HFFc6 (cell line): ENCODE measurements around the gene MGAT3. TPM values are rescaled to one million over a fixed set of nuclear protein-coding genes. Genes with fewer than 3 reads are reported as not detected.

Source experiments
- DNase-seq: peaks from one replicate; pipeline ENCODE4 v3.0.0-alpha.2; 2018
- H3K27ac Mint-ChIP-seq: 2 replicates; pipeline ENCODE4 v1.8.0; 2020; ENCODE audit warnings: mild to moderate bottlenecking, mixed read lengths
- H3K27me3 Mint-ChIP-seq: 2 replicates; pipeline ENCODE4 v1.8.0; 2021; ENCODE audit warnings: mild to moderate bottlenecking, moderate library complexity, mixed read lengths; ENCODE audit not compliant: insufficient read depth
- H3K36me3 Mint-ChIP-seq: 2 replicates; pipeline ENCODE4 v1.8.0; 2021; ENCODE audit warnings: low read depth, mixed read lengths
- H3K4me1 Mint-ChIP-seq: 2 replicates; pipeline ENCODE4 v1.8.0; 2020; ENCODE audit warnings: low read depth, mixed read lengths
- H3K4me3 Mint-ChIP-seq: 2 replicates; pipeline ENCODE4 v1.8.0; 2020; ENCODE audit warnings: mild to moderate bottlenecking, moderate library complexity, mixed read lengths
- H3K9me3 Mint-ChIP-seq: 2 replicates; pipeline ENCODE4 v1.8.0; 2020; ENCODE audit warnings: mild to moderate bottlenecking, mixed read lengths
- CTCF ChIP-seq: fragments of 200-600 bp; sonication (generic); IDR thresholded peaks from 2 replicates; pipeline ENCODE4 v1.5.0; 2021; ENCODE audit warnings: antibody characterized with exemption, mild to moderate bottlenecking
- total RNA-seq, 6 experiments: library from RNA; stranded (reverse); fragmentation: NEBNext Ultra II Directional; extraction: Animal tissue kit (Norgen Biotek cat#: 25700); gene quantifications; 2 replicates in 1 of 6; 3 replicates in 5 of 6; pipeline ENCODE4 v1.2.3, GENCODE V29; 2021

The MGAT3 gene
- total RNA-seq, 6 experiments from 2014 or later, result not detected

- no peak for DNase-seq
These were observed 19.1 kb downstream of the MGAT3 start for GRCh38 chr22:39475902-39476301.

DNA sequence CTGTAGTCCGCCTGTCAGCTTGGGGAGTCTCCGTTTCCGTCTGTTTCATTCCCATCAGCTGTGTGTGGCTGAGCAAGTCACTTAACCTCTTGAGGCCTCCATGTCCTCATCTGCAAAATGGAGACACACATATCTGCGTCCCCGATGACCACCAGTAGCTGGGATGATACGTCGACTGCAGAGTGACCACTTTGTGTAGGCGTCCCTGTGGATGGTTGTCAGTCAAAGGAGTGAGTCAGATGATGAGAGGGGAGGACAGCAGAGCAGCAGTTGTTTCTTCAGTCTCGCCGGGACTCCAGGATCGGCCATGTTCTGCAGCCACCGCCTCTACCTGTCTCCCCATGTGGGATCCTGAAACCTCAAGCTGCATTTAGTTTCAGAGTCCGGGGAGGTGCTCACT lies 19.9 kb downstream of the MGAT3 start:
- no peak for TF ChIP-seq CTCF
- H3K36me3 Mint-ChIP-seq, result no peaks in the 10 kb centered on the region
- no peak overlapping the region for H3K4me3 Mint-ChIP-seq
- peaks cover 4% of the 10 kb centered on the region for H3K27me3 Mint-ChIP-seq
- DNase-seq, result no peak
- no peak overlapping the region for H3K27ac Mint-ChIP-seq
- peaks cover 37% of the 10 kb centered on the region for H3K4me1 Mint-ChIP-seq
- H3K9me3 Mint-ChIP-seq, result no peaks in the 10 kb centered on the region

More at GRCh38 chr22:39475902-39476301, 19.1 kb downstream of the MGAT3 start:
- Mint-ChIP-seq H3K4me1 (peaks cover 42% of the 10 kb centered on the region), H3K27me3 (peaks cover 3% of the 10 kb centered on the region), H3K4me3 (no peak overlapping the region), H3K27ac (peak overlapping the region; percentile 80; the same call in 1 of the 2 replicates), H3K9me3 (no peaks in the 10 kb centered on the region), H3K36me3 (no peaks in the 10 kb centered on the region)
- no peak for TF ChIP-seq CTCF

DNA sequence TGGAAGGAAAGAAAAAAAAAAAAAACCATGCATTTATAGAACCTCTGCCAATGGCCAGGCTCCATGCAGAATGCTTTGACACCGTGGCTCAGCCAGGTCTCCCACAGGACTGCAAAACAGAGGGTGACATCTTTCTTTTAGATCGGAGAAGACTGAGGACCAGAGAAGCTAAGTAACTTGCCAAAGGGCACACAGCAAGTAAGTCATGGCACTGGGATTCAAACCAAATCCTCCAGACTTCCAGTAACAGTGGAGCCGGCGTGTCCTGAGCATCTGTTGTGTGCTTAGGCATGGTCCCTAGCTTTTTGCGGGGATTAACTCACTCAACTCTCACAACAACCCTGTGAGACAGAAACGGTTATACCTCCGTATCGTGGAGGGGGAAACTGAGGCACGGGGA lies 20.7 kb downstream of the MGAT3 start:
- no peak overlapping the region for H3K27ac Mint-ChIP-seq
- DNase-seq, result no peak
- no peaks in the 10 kb centered on the region for H3K36me3 Mint-ChIP-seq
- H3K4me3 Mint-ChIP-seq, result no peak overlapping the region
- peaks cover 4% of the 10 kb centered on the region for H3K27me3 Mint-ChIP-seq
- no peaks in the 10 kb centered on the region for H3K9me3 Mint-ChIP-seq
- no peak for TF ChIP-seq CTCF
- H3K4me1 Mint-ChIP-seq, result peaks cover 29% of the 10 kb centered on the region

- DNase-seq, result no peak
- TF ChIP-seq CTCF, result no peak
- Mint-ChIP-seq H3K4me3 (no peak overlapping the region), H3K9me3 (no peaks in the 10 kb centered on the region), H3K4me1 (peaks cover 22% of the 10 kb centered on the region), H3K27me3 (peaks cover 4% of the 10 kb centered on the region), H3K36me3 (no peaks in the 10 kb centered on the region), H3K27ac (no peak overlapping the region)
These were observed 21.6 kb downstream of the MGAT3 start for GRCh38 chr22:39478441-39478850.

GRCh38 chr22:39479254-39479653 lies 22.4 kb downstream of the MGAT3 start:
- Mint-ChIP-seq H3K27ac (no peak overlapping the region), H3K4me3 (no peak overlapping the region), H3K9me3 (no peaks in the 10 kb centered on the region), H3K36me3 (no peaks in the 10 kb centered on the region), H3K4me1 (peaks cover 17% of the 10 kb centered on the region), H3K27me3 (peaks cover 4% of the 10 kb centered on the region)
- no peak for DNase-seq
- TF ChIP-seq CTCF, result no peak

DNA sequence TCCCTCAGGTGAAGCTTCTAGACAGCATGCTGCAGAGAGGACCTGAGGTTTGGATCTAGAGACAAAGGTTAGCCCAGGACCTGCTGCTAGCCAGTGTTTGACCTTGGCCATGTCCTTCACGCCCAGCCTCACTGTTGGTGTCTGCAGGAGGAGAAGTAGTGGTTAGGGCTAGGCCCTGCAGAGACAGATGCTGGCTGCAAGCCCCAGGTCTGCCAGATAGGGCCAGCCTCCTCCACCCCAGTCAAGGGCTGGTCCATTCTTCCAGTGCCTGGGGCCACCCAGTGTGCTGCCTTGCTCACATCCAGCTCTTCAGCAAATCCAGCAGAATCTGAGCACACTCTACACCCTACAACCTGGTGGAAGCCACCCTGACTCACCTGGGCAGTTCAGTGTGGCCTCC lies 23.7 kb downstream of the MGAT3 start:
- peaks cover 4% of the 10 kb centered on the region for H3K4me1 Mint-ChIP-seq
- TF ChIP-seq CTCF, result no peak
- no peak overlapping the region for H3K27ac Mint-ChIP-seq
- H3K9me3 Mint-ChIP-seq, result no peaks in the 10 kb centered on the region
- DNase-seq, result no peak
- no peaks in the 10 kb centered on the region for H3K36me3 Mint-ChIP-seq
- no peak overlapping the region for H3K4me3 Mint-ChIP-seq
- peaks cover 10% of the 10 kb centered on the region for H3K27me3 Mint-ChIP-seq
